ENCODE data around the gene KCNH3.

The KCNH3 gene

GRCh38 chr12:49491823-49492222, 47.0 kb upstream of the KCNH3 start:
- Histone ChIP-seq H3K27me3 (ENCODE audit: insufficient read depth, poor library complexity, severe bottlenecking) (no peaks in the 10 kb centered on the region), H3K4me3 (replicated peaks; ENCODE audit: insufficient read depth, low read length) (no peak overlapping the region), H3K27ac (replicated peaks) (no peak overlapping the region)
- no peak for DNase-seq (ENCODE audit: low read depth in 1 of 2, low spot score in 1 of 2)
- TF ChIP-seq POLR2AphosphoS5 (IDR thresholded peaks at IDR 0.05; ENCODE audit: low read depth) = no peak
- no peak for TF ChIP-seq GABPA (IDR thresholded peaks at IDR 0.05; ENCODE audit: low read depth)
- no peak for TF ChIP-seq REST (IDR thresholded peaks at IDR 0.05; ENCODE audit: insufficient replicate concordance, low read depth)
- TF ChIP-seq SPI1 (IDR thresholded peaks at IDR 0.05; ENCODE audit: borderline replicate concordance, low read depth) = no peak

- Histone ChIP-seq H3K27me3 (ENCODE audit: insufficient read depth, poor library complexity, severe bottlenecking) (no peaks in the 10 kb centered on the region), H3K27ac (replicated peaks) (no peak overlapping the region), H3K4me3 (replicated peaks; ENCODE audit: insufficient read depth, low read length) (no peak overlapping the region)
- TF ChIP-seq POLR2AphosphoS5 (IDR thresholded peaks at IDR 0.05; ENCODE audit: low read depth) (no peak), GABPA (IDR thresholded peaks at IDR 0.05; ENCODE audit: low read depth) (no peak), SPI1 (IDR thresholded peaks at IDR 0.05; ENCODE audit: borderline replicate concordance, low read depth) (no peak), CTCF (IDR thresholded peaks at IDR 0.05; ENCODE audit: insufficient read depth, low read length) (no peak), REST (IDR thresholded peaks at IDR 0.05; ENCODE audit: insufficient replicate concordance, low read depth) (no peak)
- no peak for DNase-seq (ENCODE audit: low read depth in 1 of 2, low spot score in 1 of 2)
Measured at GRCh38 chr12:49493900-49494299, 44.9 kb upstream of the KCNH3 start.

GRCh38 chr12:49496417-49497360, 42.1 kb upstream of the KCNH3 start:
- H3K27ac ChIP-seq (replicated peaks) = no peak overlapping the region
- no peak for DNase-seq (ENCODE audit: low read depth in 1 of 2, low spot score in 1 of 2)
- H3K27me3 ChIP-seq (ENCODE audit: insufficient read depth, poor library complexity, severe bottlenecking) = no peaks in the 10 kb centered on the region
- no peak overlapping the region for H3K4me3 ChIP-seq (replicated peaks; ENCODE audit: insufficient read depth, low read length)
- TF ChIP-seq GABPA (IDR thresholded peaks at IDR 0.05; ENCODE audit: low read depth) (no peak), SPI1 (IDR thresholded peaks at IDR 0.05; ENCODE audit: borderline replicate concordance, low read depth) (no peak), POLR2AphosphoS5 (IDR thresholded peaks at IDR 0.05; ENCODE audit: low read depth) (no peak), REST (IDR thresholded peaks at IDR 0.05; ENCODE audit: insufficient replicate concordance, low read depth) (no peak), CTCF (IDR thresholded peaks at IDR 0.05; ENCODE audit: insufficient read depth, low read length) (no peak)
